GM18519 (cell line): ENCODE measurements around the gene KRAS.
A peak's percentile ranks its signal among the peaks of the same experiment; 100 is the strongest.

Source experiments
- ATAC-seq: cut with Tn5 transposase; IDR thresholded peaks from one replicate; pipeline ENCODE4 v1.9.1; 2021; ENCODE audit warnings: mild to moderate bottlenecking, moderate library complexity; ENCODE audit not compliant: unreplicated experiment, low FRiP score

KRAS gene

DNA sequence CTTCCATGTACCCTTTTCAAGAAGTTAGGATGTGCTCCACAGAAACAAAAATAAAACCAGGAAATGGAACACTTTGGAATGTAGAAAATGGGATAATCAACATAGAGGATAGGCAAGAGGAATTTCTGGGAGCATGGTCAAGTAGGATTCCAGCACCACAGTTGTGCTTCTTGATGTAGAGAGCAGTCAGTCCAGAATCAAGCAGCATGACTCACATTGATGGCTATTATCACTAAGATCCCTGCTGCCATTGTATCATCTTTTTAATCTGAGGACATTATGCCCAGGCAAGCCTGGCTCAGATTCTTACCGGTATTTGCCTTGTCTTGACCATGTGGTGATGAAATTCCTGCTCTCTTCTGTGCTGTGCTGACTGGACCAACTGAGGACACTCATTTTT, 50.0 kb downstream of the KRAS start:
- no peak for ATAC-seq

DNA sequence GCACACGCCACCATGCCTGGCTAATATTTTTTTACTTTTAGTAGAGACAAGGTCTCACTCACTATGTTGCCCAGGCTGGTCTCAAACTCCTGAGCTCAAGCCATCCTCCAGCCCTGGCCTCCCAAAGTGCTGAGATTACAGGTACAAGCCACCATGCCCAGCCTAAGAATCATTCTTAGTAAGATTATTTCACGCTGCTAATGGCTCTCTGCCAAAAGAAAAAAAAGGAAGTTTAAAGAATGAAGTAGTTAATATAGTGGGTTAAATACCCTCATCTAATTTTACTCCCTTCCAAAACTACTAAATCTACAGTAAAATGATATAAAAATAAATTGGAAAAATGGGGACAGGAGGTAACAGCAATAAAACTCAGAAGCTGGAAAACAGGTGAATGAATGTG, 53.1 kb downstream of the KRAS start:
- ATAC-seq, result no peak

DNA sequence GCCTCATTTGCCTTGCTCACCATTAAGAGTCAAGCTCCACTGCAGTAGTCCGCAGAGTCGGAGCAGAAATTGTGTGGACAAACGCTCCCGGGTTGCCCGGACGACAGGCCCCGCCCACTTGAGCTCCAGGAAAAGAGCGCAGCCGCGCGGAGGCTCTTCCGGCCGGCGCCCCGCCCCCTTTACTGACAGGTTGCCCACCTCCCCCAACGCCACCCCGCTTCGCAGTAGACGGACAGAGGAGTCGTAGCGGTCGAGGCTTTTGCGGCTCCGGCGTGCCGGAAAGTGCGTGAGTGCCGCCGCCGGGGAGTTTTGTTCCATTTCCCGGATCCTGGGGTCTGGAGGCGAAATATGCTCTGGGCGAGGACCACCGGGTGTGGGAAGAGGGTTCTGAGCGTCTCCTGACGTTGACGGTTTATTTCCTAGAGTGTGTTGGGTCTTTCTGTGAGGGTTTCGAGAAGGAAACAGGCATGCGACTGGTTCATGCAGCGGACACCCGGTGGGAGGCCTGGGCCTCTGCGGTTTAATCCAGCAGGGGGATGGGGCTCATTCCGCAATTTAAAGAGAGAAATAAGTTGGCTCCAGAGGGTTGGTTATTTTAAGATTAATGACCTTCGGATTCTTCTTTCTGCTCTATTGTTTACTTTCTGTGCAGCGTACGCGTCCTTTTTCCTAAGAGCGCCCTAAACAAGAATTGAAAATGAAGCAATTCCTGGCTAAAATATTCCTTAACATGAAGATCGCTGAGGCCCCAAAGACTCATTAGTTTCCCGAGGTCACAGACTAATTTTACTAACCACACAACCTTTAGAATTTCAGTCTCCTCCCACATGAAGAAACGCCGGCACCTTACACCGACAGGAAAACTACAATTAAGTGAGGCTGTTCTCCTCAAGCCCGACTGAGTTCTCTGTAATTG, 55.4 kb downstream of the KRAS start, which contains the start of the genes DNAI7 and ETFRF1:
Gene DNAI7, minus strand, starts transcription at position 105 of the 916 bp plus-strand sequence. Its CDS starts 82 bp downstream, at position 23.
Gene ETFRF1, plus strand, starts transcription at position 182 of the 916 bp plus-strand sequence. CDS start 8,720 bp downstream, outside the sequence.
- ATAC-seq, result peak; percentile 85

DNA sequence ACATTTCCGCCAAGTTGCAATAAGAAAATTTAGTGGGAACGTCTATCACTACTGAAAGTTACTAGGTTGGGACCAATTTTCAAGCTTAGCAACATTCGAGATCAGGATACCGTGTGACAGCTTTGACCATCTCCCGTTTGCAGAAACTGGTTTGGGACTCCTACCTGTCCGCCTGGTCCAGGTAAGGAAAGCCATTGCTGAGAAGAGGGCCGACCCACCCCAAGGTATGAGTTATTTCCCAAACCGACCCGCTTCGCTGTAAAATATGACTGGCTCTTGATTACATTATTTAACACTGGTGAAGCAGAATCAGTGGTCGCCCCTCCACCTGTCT, 56.0 kb downstream of the KRAS start:
- ATAC-seq, result no peak

DNA sequence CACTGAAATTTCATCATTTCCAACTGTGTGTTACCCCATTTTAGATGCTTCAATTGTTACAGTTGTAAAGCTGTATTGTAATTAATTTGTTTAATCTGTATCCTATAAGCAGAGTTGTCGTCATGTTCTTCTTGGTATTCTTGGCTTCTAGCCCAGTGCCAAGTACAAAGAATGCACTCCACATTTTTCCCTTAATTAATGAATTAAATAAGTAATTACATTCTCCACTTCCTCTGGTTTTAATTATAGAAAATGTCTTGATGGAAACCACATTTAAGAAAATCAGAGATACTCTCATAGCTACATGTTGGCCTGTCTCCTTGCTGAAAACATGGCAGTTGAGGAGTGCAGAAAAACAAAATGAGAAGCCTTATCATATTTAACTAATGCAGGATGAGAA, 56.5 kb downstream of the KRAS start:
- no peak for ATAC-seq

DNA sequence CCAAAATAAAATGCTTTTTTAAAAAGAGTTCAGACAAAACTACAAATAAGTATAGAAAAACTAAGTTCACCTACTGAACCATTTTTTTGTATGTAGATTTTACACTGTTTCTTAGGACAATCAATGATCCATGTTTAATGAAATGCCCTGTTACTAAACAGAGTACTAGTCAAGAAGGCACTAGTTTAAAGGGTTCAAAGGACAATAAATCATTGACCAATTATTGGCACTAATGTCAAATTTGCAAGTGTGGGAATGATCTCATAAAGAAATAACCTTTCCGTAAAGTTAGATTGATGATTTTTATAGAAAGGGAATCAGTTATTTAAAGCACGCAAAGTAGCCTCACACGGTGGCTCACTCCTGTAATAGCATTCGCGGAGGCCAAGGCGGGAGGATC, 59.9 kb downstream of the KRAS start:
- no peak for ATAC-seq

DNA sequence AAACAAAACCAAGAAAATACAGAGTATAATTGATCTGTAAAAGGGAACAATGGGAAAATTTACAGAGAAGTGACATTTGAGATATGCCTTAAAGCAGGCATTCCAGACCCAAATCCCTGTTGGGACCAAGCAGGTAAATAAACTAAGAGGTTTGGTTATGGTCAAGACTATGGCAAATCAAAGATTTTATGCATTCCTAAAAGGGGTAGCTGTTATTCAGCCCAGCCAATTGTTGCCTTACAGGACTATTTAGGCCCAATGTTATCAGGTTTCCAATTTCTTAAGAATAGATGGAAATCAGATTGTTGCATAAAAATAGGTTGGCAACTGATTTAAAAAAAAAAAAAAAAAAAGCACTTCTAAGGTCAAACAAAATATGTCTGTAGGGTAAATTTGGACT, 61.1 kb downstream of the KRAS start:
- ATAC-seq, result no peak

DNA sequence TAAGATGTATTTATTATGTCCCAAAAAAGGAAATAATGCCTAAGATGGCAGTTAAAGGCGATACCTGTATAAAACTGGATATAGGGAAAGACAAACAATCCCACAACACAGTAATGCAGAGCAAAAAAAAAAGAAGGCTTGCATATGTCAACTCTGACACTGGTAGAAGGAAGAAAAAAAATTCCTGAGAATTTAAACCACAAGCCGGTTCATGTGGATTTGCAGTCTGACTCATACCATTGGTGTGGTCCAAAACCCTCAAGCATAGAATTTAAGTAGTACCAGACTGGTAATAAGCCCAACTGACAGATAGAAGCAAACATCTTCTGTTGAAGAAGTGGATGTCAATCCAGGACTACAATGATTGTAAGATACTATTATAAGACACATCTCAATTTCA, 62.9 kb downstream of the KRAS start:
- no peak for ATAC-seq

DNA sequence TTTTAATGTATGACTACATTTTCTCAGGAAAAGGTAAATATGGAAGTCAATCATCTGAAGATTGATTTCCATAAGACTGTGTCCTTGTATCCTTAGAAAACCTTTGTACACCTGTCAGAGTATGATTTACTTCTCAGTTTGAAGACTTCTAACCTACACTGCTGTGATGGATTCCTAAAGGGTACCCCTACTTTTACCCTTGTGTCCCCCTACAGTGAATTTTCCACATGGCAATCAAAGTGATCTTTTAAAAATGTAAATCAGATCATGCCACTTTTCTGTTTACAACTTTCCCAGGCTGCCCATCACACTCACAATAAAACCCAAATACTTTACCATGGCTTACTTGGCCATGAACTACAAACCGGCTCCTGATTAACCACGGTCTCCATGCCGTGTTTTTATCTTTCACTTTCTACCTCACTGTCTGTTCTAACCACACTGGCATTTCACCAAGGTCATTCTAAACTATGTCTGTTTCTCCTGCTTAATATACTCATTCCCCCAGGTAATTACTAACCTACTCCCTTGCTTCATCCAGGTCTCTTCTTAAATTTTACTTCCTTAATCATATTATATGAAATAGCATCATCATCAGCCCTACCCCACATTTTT, 63.8 kb downstream of the KRAS start:
- ATAC-seq, result peak; percentile 44

DNA sequence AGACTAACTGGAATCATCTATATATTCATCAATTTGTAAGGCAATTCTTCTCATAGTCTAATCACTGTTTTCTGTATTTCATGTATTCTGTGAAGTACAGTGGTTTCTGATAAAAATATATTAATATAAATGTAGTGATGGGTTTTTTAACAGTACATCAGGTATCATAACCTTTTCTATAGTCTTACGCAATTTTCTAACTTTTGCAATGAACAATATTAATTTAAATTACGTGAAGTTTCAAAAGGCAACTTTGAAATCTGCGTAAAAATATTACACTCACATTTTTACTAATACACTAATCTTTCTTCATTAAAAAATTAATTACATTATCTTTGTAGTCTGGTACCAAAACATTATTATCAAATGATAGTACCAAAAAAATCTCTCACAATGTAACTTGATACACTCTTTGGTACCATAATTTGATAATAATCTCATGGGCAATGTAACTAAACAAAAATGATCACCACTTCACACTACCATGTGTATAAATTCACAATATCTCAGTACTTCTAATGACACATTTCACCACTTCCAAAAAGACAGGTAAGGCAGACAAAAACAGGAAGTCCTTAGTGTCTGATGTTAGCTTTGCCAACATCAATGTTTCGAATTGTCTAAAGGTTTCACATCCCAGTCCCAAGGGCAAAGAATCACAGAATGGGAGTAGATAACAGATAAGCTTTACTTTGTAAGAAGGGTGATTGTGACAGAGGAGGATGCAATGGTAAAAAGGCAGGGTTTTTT, 64.5 kb downstream of the KRAS start:
- peak; percentile 84 for ATAC-seq

DNA sequence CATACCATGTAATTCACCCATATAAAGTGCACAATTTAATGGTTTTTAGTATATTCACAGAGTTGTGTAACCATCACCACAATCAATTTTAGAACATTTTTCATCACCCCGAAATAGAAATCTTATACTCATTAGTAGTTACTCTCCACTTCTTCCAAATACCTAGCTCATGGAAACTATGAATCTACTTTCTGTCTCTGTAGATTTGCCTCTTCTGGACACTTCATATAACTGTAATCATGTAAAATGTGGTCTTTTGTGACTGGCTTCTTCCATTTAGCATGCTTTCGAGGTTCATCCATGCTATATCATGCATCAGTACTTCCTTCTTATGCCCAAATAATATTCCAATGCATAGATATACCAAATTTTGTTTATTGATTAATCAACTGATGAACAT, 66.6 kb downstream of the KRAS start:
- ATAC-seq, result no peak

DNA sequence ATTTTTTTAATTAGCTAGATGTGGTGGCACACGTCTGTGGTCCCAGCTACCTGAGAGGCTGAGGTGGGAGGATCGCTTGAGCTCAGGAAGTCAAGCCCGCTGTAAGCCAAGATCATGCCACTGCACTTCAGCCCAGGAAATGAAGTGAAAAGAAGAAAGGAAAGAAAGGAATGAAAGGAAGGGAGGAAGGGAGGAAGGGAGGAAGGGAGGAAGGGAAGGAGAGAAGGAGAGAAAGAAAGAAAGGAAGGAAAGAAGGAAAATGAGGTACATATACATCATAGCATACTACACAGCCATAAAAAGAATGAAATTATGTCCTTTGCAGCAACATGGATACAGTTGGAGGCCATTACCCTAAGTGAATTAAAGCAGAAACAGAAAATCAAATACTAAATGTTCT, 68.0 kb downstream of the KRAS start:
- no peak for ATAC-seq

DNA sequence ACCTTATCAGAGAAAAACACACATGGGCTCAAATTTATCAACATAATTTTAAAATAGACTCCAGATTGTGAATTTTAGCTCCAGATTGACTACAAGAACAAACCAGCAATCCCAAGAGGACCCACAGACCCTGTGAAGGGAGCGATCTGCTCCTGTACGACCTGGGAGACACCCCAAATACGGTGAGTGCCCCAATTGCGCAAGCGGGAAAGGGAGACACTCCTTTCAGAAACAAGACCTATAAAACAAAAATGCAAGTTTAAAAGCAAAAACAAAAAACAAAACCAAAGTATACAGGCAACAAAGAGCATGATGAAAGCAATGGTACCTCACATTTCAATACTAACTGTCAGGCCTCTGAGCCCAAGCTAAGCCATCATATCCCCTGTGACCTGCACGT, 87.9 kb downstream of the KRAS start:
- ATAC-seq, result no peak

DNA sequence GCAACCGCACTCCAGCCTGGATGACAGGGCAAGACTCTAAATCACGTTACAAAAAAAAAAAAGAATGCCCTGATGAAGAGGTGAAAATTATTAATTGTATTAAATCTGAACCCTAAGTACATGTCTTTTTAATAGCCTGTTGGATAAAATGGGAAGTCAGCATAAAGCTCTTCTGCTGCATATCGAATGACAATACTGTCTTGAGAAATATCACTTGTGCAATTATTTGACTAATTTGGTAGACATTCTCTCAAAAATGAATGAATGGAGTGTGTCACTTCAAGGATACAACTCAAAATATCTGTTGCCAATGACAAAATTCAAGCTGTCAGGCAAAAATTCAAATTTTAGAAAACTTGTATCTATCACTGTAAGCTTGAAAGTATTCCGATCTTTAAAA, 94.7 kb downstream of the KRAS start:
- ATAC-seq, result no peak

DNA sequence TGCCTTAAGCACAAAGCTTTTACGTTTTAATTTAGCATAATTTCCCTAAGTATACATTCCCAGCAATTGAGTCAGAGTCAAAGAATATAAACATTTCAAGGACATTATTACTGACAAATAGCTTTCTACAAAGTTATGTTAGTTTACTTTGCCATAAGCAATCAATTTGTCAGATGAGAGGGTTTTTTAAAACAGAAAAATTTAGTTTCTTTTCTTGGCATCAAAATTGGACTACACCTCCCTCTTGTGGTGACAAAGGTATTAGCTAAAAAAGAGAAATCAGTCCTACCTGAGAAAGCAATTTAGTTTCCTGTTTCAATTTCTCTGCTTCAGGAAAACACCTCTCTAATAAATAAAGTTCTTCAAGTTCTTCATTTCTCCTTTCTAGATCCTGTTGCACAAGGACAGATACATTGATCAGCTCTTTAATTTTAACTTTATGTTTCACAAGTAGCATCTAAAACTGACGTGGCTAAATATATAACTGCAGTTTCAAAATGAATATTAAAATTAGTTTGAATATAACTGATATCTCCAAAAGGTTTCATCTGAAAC, 95.6 kb downstream of the KRAS start:
- no peak for ATAC-seq
